Measurements from ENCODE around the gene SHISA9.
"Not testable (repeated sequence)": the region's sequence is repeated elsewhere in the genome, so short reads cannot be mapped to it uniquely, and the experiment has no call there.

The SHISA9 gene

GRCh38 chr16:12900156-12900555, 1.2 kb upstream of the SHISA9 start:
- no peak for DNase-seq (ENCODE audit: low spot score)

GRCh38 chr16:12900599-12901203, 697 bp upstream of the SHISA9 start:
- no peak for DNase-seq (ENCODE audit: low spot score)

- no peak for DNase-seq (ENCODE audit: low spot score)
Observed at GRCh38 chr16:12901204-12901596, 198 bp upstream of the SHISA9 start.

GRCh38 chr16:12902511-12903372, 1.3 kb downstream of the SHISA9 start:
- DNase-seq (ENCODE audit: low spot score): no peak

- no peak for DNase-seq (ENCODE audit: low spot score)
Observed at GRCh38 chr16:12903407-12904328, 2.3 kb downstream of the SHISA9 start.

- DNase-seq (ENCODE audit: low spot score): no peak
Observed at GRCh38 chr16:12904329-12904671, 2.9 kb downstream of the SHISA9 start.

- no peak for DNase-seq (ENCODE audit: low spot score)
Observed at GRCh38 chr16:12906271-12906670, 4.9 kb downstream of the SHISA9 start.

- DNase-seq (ENCODE audit: low spot score): no peak
Observed at GRCh38 chr16:12906765-12907516, 5.5 kb downstream of the SHISA9 start.

GRCh38 chr16:12907670-12908233, 6.4 kb downstream of the SHISA9 start:
- no peak for DNase-seq (ENCODE audit: low spot score)

GRCh38 chr16:12917246-12917645, 15.8 kb downstream of the SHISA9 start:
- no peak for DNase-seq (ENCODE audit: low spot score)

GRCh38 chr16:12917653-12918052, 16.3 kb downstream of the SHISA9 start:
- DNase-seq (ENCODE audit: low spot score): no peak

GRCh38 chr16:12920739-12921138, 19.3 kb downstream of the SHISA9 start:
- DNase-seq (ENCODE audit: low spot score): no peak

GRCh38 chr16:12923640-12924039, 22.2 kb downstream of the SHISA9 start:
- not testable (repeated sequence) for DNase-seq (ENCODE audit: low spot score)

- DNase-seq (ENCODE audit: low spot score): no peak
Observed at GRCh38 chr16:12925026-12925800, 23.8 kb downstream of the SHISA9 start.

GRCh38 chr16:12927591-12927990, 26.2 kb downstream of the SHISA9 start:
- DNase-seq (ENCODE audit: low spot score): no peak

GRCh38 chr16:12930881-12931280, 29.5 kb downstream of the SHISA9 start:
- DNase-seq (ENCODE audit: low spot score): no peak

GRCh38 chr16:12936391-12936790, 35.0 kb downstream of the SHISA9 start:
- no peak for DNase-seq (ENCODE audit: low spot score)

GRCh38 chr16:12941896-12942295, 40.5 kb downstream of the SHISA9 start:
- DNase-seq (ENCODE audit: low spot score): no peak

GRCh38 chr16:12942861-12943260, 41.5 kb downstream of the SHISA9 start:
- DNase-seq (ENCODE audit: low spot score): no peak

GRCh38 chr16:12944300-12944699, 42.9 kb downstream of the SHISA9 start:
- DNase-seq (ENCODE audit: low spot score): no peak

GRCh38 chr16:12951392-12951791, 50.0 kb downstream of the SHISA9 start:
- DNase-seq (ENCODE audit: low spot score): no peak
